Skeletal muscle satellite cell (primary cell): ENCODE data around the gene ERCC2.
"Not testable (repeated sequence)": the region's sequence is repeated elsewhere in the genome, so short reads cannot be mapped to it uniquely, and the experiment has no call there.

ENCODE experiments used
- H3K27me3 ChIP-seq: 2 replicates; pipeline ENCODE4 v1.7.0; 2013; ENCODE audit warnings: low read length; ENCODE audit not compliant: control insufficient read depth, insufficient read depth
- H3K36me3 ChIP-seq: 2 replicates; pipeline ENCODE4 v1.7.0; 2013; ENCODE audit warnings: mild to moderate bottlenecking, control low read depth, low read length; ENCODE audit not compliant: insufficient read depth
- H3K4me1 ChIP-seq: 2 replicates; pipeline ENCODE4 v1.7.0; 2013; ENCODE audit warnings: low read length; ENCODE audit not compliant: control insufficient read depth, insufficient read depth
- H3K4me2 ChIP-seq: 2 replicates; pipeline ENCODE4 v1.7.0; 2013; ENCODE audit warnings: mild to moderate bottlenecking, low read length
- H3K4me3 ChIP-seq: 2 replicates; pipeline ENCODE4 v1.7.0; 2013; ENCODE audit warnings: low read length
- H3K9ac ChIP-seq: 2 replicates; pipeline ENCODE4 v1.7.0; 2013; ENCODE audit warnings: mild to moderate bottlenecking, low read depth, low read length, moderate library complexity
- H3K9me3 ChIP-seq: replicated peaks from 2 replicates; pipeline ENCODE4 v1.7.0; 2013; ENCODE audit warnings: mild to moderate bottlenecking, control low read depth, low read length

Gene ERCC2

GRCh38 chr19:45322744-45323281 is 47.6 kb downstream of the ERCC2 start, which contains the start of gene CKM:
Gene CKM (minus strand): TSS chr19:45322875. CDS start chr19:45319713, 3,162 bp downstream.
- H3K27me3 ChIP-seq: peaks cover 31% of the 10 kb centered on the region
- no peaks in the 10 kb centered on the region for H3K4me1 ChIP-seq
- no peaks in the 10 kb centered on the region for H3K9me3 ChIP-seq
- peak within 1 kb of the TSS; percentile 37 for H3K4me2 ChIP-seq
- no peak within 1 kb of the TSS for H3K9ac ChIP-seq
- H3K36me3 ChIP-seq: no peaks in the 10 kb centered on the region
- no peak within 1 kb of the TSS for H3K4me3 ChIP-seq

- Histone ChIP-seq H3K4me1 (no peaks in the 10 kb centered on the region), H3K4me3 (no peak overlapping the region), H3K27me3 (peaks cover 31% of the 10 kb centered on the region), H3K4me2 (no peak overlapping the region), H3K9ac (no peak overlapping the region), H3K36me3 (no peaks in the 10 kb centered on the region), H3K9me3 (no peaks in the 10 kb centered on the region)
These were observed 48.1 kb downstream of the ERCC2 start for GRCh38 chr19:45322311-45322710.

- no peak overlapping the region for H3K9ac ChIP-seq
- H3K4me3 ChIP-seq: no peak overlapping the region
- peaks cover 31% of the 10 kb centered on the region for H3K27me3 ChIP-seq
- no peaks in the 10 kb centered on the region for H3K4me1 ChIP-seq
- no peaks in the 10 kb centered on the region for H3K36me3 ChIP-seq
- H3K9me3 ChIP-seq: no peaks in the 10 kb centered on the region
- H3K4me2 ChIP-seq: no peak overlapping the region
These were observed 48.5 kb downstream of the ERCC2 start for GRCh38 chr19:45321848-45322247.

GRCh38 chr19:45320997-45321775 is 49.2 kb downstream of the ERCC2 start:
- peaks cover 38% of the 10 kb centered on the region for H3K27me3 ChIP-seq
- no peaks in the 10 kb centered on the region for H3K4me1 ChIP-seq
- H3K9ac ChIP-seq: no peak overlapping the region
- no peak overlapping the region for H3K4me3 ChIP-seq
- H3K36me3 ChIP-seq: no peaks in the 10 kb centered on the region
- no peak overlapping the region for H3K4me2 ChIP-seq
- no peaks in the 10 kb centered on the region for H3K9me3 ChIP-seq

GRCh38 chr19:45315304-45315703 is 55.1 kb downstream of the ERCC2 start:
- Histone ChIP-seq H3K4me3 (no peak overlapping the region), H3K36me3 (no peaks in the 10 kb centered on the region), H3K4me2 (no peak overlapping the region), H3K9me3 (no peaks in the 10 kb centered on the region), H3K4me1 (no peaks in the 10 kb centered on the region), H3K27me3 (peaks cover 37% of the 10 kb centered on the region), H3K9ac (no peak overlapping the region)

GRCh38 chr19:45314708-45315245 is 55.6 kb downstream of the ERCC2 start:
- Histone ChIP-seq H3K36me3 (no peaks in the 10 kb centered on the region), H3K27me3 (peaks cover 37% of the 10 kb centered on the region), H3K9ac (no peak overlapping the region), H3K4me1 (no peaks in the 10 kb centered on the region), H3K4me3 (no peak overlapping the region), H3K4me2 (no peak overlapping the region), H3K9me3 (no peaks in the 10 kb centered on the region)

- not testable (repeated sequence) for H3K4me2 ChIP-seq, H3K4me1 ChIP-seq, H3K4me3 ChIP-seq, H3K36me3 ChIP-seq, H3K9me3 ChIP-seq, H3K9ac ChIP-seq
- H3K27me3 ChIP-seq: peaks cover 27% of the 10 kb centered on the region
These were observed 58.1 kb downstream of the ERCC2 start for GRCh38 chr19:45312285-45312684.

- Histone ChIP-seq H3K9me3 (no peaks in the 10 kb centered on the region), H3K27me3 (peaks cover 24% of the 10 kb centered on the region), H3K4me3 (no peak overlapping the region), H3K36me3 (no peaks in the 10 kb centered on the region), H3K4me2 (no peak overlapping the region), H3K4me1 (no peaks in the 10 kb centered on the region), H3K9ac (no peak overlapping the region)
These were observed 58.8 kb downstream of the ERCC2 start for GRCh38 chr19:45311621-45312020.

GRCh38 chr19:45309322-45309721 is 61.1 kb downstream of the ERCC2 start:
- not testable (repeated sequence) for H3K4me3 ChIP-seq, H3K9ac ChIP-seq, H3K36me3 ChIP-seq, H3K9me3 ChIP-seq, H3K4me1 ChIP-seq, H3K4me2 ChIP-seq
- peaks cover 10% of the 10 kb centered on the region for H3K27me3 ChIP-seq

- H3K4me3 ChIP-seq: no peak overlapping the region
- peaks cover 5% of the 10 kb centered on the region for H3K27me3 ChIP-seq
- H3K4me2 ChIP-seq: no peak overlapping the region
- H3K9ac ChIP-seq: no peak overlapping the region
- no peaks in the 10 kb centered on the region for H3K4me1 ChIP-seq
- H3K36me3 ChIP-seq: peaks cover 2% of the 10 kb centered on the region
- no peaks in the 10 kb centered on the region for H3K9me3 ChIP-seq
These were observed 63.0 kb downstream of the ERCC2 start for GRCh38 chr19:45307361-45307760.

- no peaks in the 10 kb centered on the region for H3K9me3 ChIP-seq
- H3K4me3 ChIP-seq: no peak overlapping the region
- H3K9ac ChIP-seq: no peak overlapping the region
- peaks cover 5% of the 10 kb centered on the region for H3K27me3 ChIP-seq
- H3K4me1 ChIP-seq: no peaks in the 10 kb centered on the region
- H3K4me2 ChIP-seq: no peak overlapping the region
- H3K36me3 ChIP-seq: peaks cover 2% of the 10 kb centered on the region
These were observed 63.8 kb downstream of the ERCC2 start for GRCh38 chr19:45306518-45307027.
